ENCODE measurements around the gene POMGNT1.

POMGNT1 gene

GRCh38 chr1:46210561-46210960 lies 12.3 kb upstream of the POMGNT1 start:
- DNase-seq (ENCODE audit: low spot score): no peak

GRCh38 chr1:46206399-46206798 lies 8.2 kb upstream of the POMGNT1 start:
- DNase-seq (ENCODE audit: low spot score): no peak

- DNase-seq (ENCODE audit: low spot score): no peak
These were observed 7.6 kb upstream of the POMGNT1 start for GRCh38 chr1:46205791-46206190.

GRCh38 chr1:46205141-46205540 lies 6.9 kb upstream of the POMGNT1 start:
- no peak for DNase-seq (ENCODE audit: low spot score)

- DNase-seq (ENCODE audit: low spot score): no peak
These were observed 6.1 kb upstream of the POMGNT1 start for GRCh38 chr1:46204406-46204742.

- no peak for DNase-seq (ENCODE audit: low spot score)
These were observed 5.6 kb upstream of the POMGNT1 start for GRCh38 chr1:46203738-46204405.

- DNase-seq (ENCODE audit: low spot score): no peak
These were observed 1.1 kb upstream of the POMGNT1 start for GRCh38 chr1:46199233-46199749.

GRCh38 chr1:46197560-46197963 lies 672 bp downstream of the POMGNT1 start:
- no peak for DNase-seq (ENCODE audit: low spot score)

- DNase-seq (ENCODE audit: low spot score): no peak
These were observed 1.6 kb downstream of the POMGNT1 start for GRCh38 chr1:46196609-46197008.

GRCh38 chr1:46194641-46195193 lies 3.5 kb downstream of the POMGNT1 start:
- no peak for DNase-seq (ENCODE audit: low spot score)

GRCh38 chr1:46193984-46194570 lies 4.2 kb downstream of the POMGNT1 start:
- DNase-seq (ENCODE audit: low spot score): no peak

- DNase-seq (ENCODE audit: low spot score): no peak
These were observed 4.9 kb downstream of the POMGNT1 start for GRCh38 chr1:46193285-46193684.

- no peak for DNase-seq (ENCODE audit: low spot score)
These were observed 6.1 kb downstream of the POMGNT1 start for GRCh38 chr1:46192171-46192570.

- DNase-seq (ENCODE audit: low spot score): no peak
These were observed 7.1 kb downstream of the POMGNT1 start for GRCh38 chr1:46191033-46191701.

GRCh38 chr1:46190539-46190938 lies 7.7 kb downstream of the POMGNT1 start:
- DNase-seq (ENCODE audit: low spot score): no peak

- DNase-seq (ENCODE audit: low spot score): no peak
These were observed 9.8 kb downstream of the POMGNT1 start for GRCh38 chr1:46188295-46189030.

GRCh38 chr1:46187106-46187869 lies 10.9 kb downstream of the POMGNT1 start:
- DNase-seq (ENCODE audit: low spot score): no peak

GRCh38 chr1:46186076-46186475 lies 12.2 kb downstream of the POMGNT1 start:
- DNase-seq (ENCODE audit: low spot score): no peak

GRCh38 chr1:46184920-46185658 lies 13.1 kb downstream of the POMGNT1 start:
- DNase-seq (ENCODE audit: low spot score): no peak

GRCh38 chr1:46183926-46184557 lies 14.2 kb downstream of the POMGNT1 start:
- DNase-seq (ENCODE audit: low spot score): no peak
